IMR-90 (cell line): Measurements from ENCODE around the gene DZIP1. TPM values are rescaled to one million over a fixed set of nuclear protein-coding genes. Genes with fewer than 3 reads are reported as not detected.

Experiments
- ATAC-seq: fragments of 200-7000 bp; cut with Tn5 transposase; 2 replicates; pipeline ENCODE4 v1.9.1; 2020; ENCODE audit warnings: low read depth, mild to moderate bottlenecking, moderate library complexity
- BruUV-seq: library from RNA; stranded (reverse); fragments of 400-500 nt; replicated peaks from 2 replicates; lab custom pipeline; 2021; lab: Mats Ljungman, UMichigan
- CTCF ChIA-PET: fragments of 300-600 bp; formaldehyde crosslinking; extraction: SDS; loops from one replicate; lab custom pipeline; 2021; ENCODE audit warnings: antibody characterized with exemption; lab: Yijun Ruan, JAX
- POLR2A ChIA-PET: fragments of 300-600 bp; sonication (Branson Sonifier 250); formaldehyde crosslinking; loops from one replicate; lab custom pipeline; 2022; ENCODE audit warnings: antibody characterized with exemption; ENCODE audit not compliant: unreplicated experiment; lab: Charles Lee
- DNase-seq: peaks from one replicate; pipeline ENCODE4 v3.0.0; 2013
- H2AFZ ChIP-seq: replicated peaks from 2 replicates; pipeline ENCODE3; 2013; ENCODE audit warnings: low read length, mild to moderate bottlenecking; ENCODE audit not compliant: poor library complexity
- H2AK5ac ChIP-seq: 2 replicates; pipeline ENCODE4 v1.6.1; 2013; ENCODE audit warnings: low read depth, low read length, inconsistent platforms
- H2AK9ac ChIP-seq: replicated peaks from 2 replicates; pipeline ENCODE3; 2013; ENCODE audit warnings: mild to moderate bottlenecking, low read depth, low read length, moderate library complexity; ENCODE audit not compliant: poor library complexity
- H2BK120ac ChIP-seq: 2 replicates; pipeline ENCODE4 v1.6.1; 2013; ENCODE audit warnings: low read depth, low read length, inconsistent platforms
- H2BK15ac ChIP-seq: 3 replicates; pipeline ENCODE4 v1.6.1; 2013; ENCODE audit warnings: low read depth, low read length, inconsistent platforms
- H2BK20ac ChIP-seq: 2 replicates; pipeline ENCODE4 v1.6.1; 2013; ENCODE audit warnings: low read depth, mild to moderate bottlenecking, inconsistent platforms, low read length, moderate library complexity
- H2BK5ac ChIP-seq: 2 replicates; pipeline ENCODE4 v1.6.1; 2013; ENCODE audit warnings: mild to moderate bottlenecking, low read depth, low read length, inconsistent platforms; ENCODE audit not compliant: poor library complexity, severe bottlenecking
- H3K14ac ChIP-seq: replicated peaks from 2 replicates; pipeline ENCODE4 v1.6.1; 2013; ENCODE audit warnings: low read depth, low read length, inconsistent platforms
- H3K18ac ChIP-seq: 2 replicates; pipeline ENCODE4 v1.6.1; 2013; ENCODE audit warnings: low read depth, low read length, control low read depth
- H3K23ac ChIP-seq: 2 replicates; pipeline ENCODE4 v1.6.1; 2013; ENCODE audit warnings: low read depth, low read length, inconsistent platforms
- H3K27ac ChIP-seq: 2 replicates; pipeline ENCODE4 v1.5.1; 2013; ENCODE audit warnings: mild to moderate bottlenecking, control low read depth, low read length; ENCODE audit not compliant: insufficient read depth
- H3K27me3 ChIP-seq: 2 replicates; pipeline ENCODE4 v1.6.1; 2013; ENCODE audit warnings: low read length; ENCODE audit not compliant: control insufficient read depth, insufficient read depth
- H3K36me3 ChIP-seq: 2 replicates; pipeline ENCODE4 v1.6.1; 2013; ENCODE audit warnings: low read length, mixed read lengths; ENCODE audit not compliant: control insufficient read depth, insufficient read depth
- H3K4ac ChIP-seq: 2 replicates; pipeline ENCODE4 v1.6.1; 2013; ENCODE audit warnings: low read depth, low read length, inconsistent platforms
- H3K4me1 ChIP-seq: 2 replicates; pipeline ENCODE4 v1.6.1; 2013; ENCODE audit warnings: low read length, mixed read lengths; ENCODE audit not compliant: control insufficient read depth, insufficient read depth
- H3K4me2 ChIP-seq: 2 replicates; pipeline ENCODE4 v1.6.1; 2013; ENCODE audit warnings: low read depth, mild to moderate bottlenecking, control low read depth, low read length, moderate library complexity
- H3K4me3 ChIP-seq: 2 replicates; pipeline ENCODE4 v1.5.1; 2013; ENCODE audit warnings: low read depth, mild to moderate bottlenecking, control low read depth, low read length, moderate library complexity; ENCODE audit not compliant: insufficient read depth
- H3K56ac ChIP-seq: 2 replicates; pipeline ENCODE4 v1.6.1; 2013; ENCODE audit warnings: low read length, inconsistent platforms; ENCODE audit not compliant: insufficient read depth; ENCODE audit errors: extremely low read depth
- H3K79me1 ChIP-seq, 2 experiments: 2 replicates each; pipeline ENCODE4 v1.6.1; 2013; ENCODE audit warnings: low read length in 2 of 2, inconsistent platforms in 1 of 2, low read depth in 1 of 2
- H3K9ac ChIP-seq: 2 replicates; pipeline ENCODE4 v1.6.1; 2013; ENCODE audit warnings: low read depth, low read length, control low read depth
- H3K9me1 ChIP-seq: 2 replicates; pipeline ENCODE4 v1.6.1; 2013; ENCODE audit warnings: low read length, inconsistent platforms; ENCODE audit not compliant: insufficient read depth
- H3K9me3 ChIP-seq: 2 replicates; pipeline ENCODE4 v1.6.1; 2013; ENCODE audit warnings: low read length; ENCODE audit not compliant: control insufficient read depth, insufficient read depth
- H4K20me1 ChIP-seq: 2 replicates; pipeline ENCODE4 v1.6.1; 2013; ENCODE audit warnings: low read length, inconsistent platforms; ENCODE audit not compliant: insufficient read depth
- H4K5ac ChIP-seq: 2 replicates; pipeline ENCODE4 v1.6.1; 2013; ENCODE audit warnings: mild to moderate bottlenecking, low read depth, low read length, control low read depth
- H4K8ac ChIP-seq, 2 experiments: 2 replicates each; pipeline ENCODE4 v1.6.1; 2013; ENCODE audit warnings: low read depth in 2 of 2, low read length in 2 of 2, control low read depth in 1 of 2, inconsistent platforms in 1 of 2
- H4K91ac ChIP-seq: 2 replicates; pipeline ENCODE4 v1.6.1; 2013; ENCODE audit warnings: low read depth, low read length, inconsistent platforms; ENCODE audit not compliant: insufficient read depth
- CEBPB ChIP-seq: IDR thresholded peaks from 2 replicates; pipeline ENCODE4 v1.6.1; 2012; ENCODE audit warnings: low read depth, low read length, improper control_type of control experiment
- CHD1 ChIP-seq: IDR thresholded peaks from 2 replicates; pipeline ENCODE4 v1.6.1; 2012; ENCODE audit warnings: low read depth, low read length, improper control_type of control experiment
- WGBS, 2 experiments: methylation state at CpG; one replicate each; pipeline versions ENCODE4 v1.1.5 to v1.1.7; 2013; ENCODE audit warnings: missing lambda C conversion rate in 2 of 2; ENCODE audit not compliant: insufficient read length in 1 of 2; ENCODE audit errors: extremely low coverage in 2 of 2; 5-methylcytosine and 5-hydroxymethylcytosine counted together
- dilution Hi-C: fragments of 300-500 bp; cut with HindIII; formaldehyde crosslinking; loops from one replicate; pipeline ENCODE4 v1.14.3; 2018; ENCODE audit warnings: low sequenced_read_pairs; ENCODE audit not compliant: unreplicated experiment
- in situ Hi-C: fragments of 300-500 bp; cut with MboI; formaldehyde crosslinking; loops from 3 replicates; pipeline ENCODE4 v1.14.3; 2019; ENCODE audit warnings: low sequenced_read_pairs, inconsistent platforms, mixed read lengths
- intact Hi-C: fragments of 100-400 bp; cut with micrococcal nuclease; formaldehyde crosslinking; loops from 2 replicates; pipeline ENCODE4 v1.10.0; 2022
- polyA plus RNA-seq, 3 experiments: library from polyadenylated mRNA; depleted of rRNA; stranded (reverse); fragments of >200 nt; gene quantifications; 2 replicates each; pipeline ENCODE4 v1.2.3, GENCODE V29; 2012; ENCODE audit warnings: low replicate concordance in 1 of 3
- total RNA-seq: library from RNA; depleted of rRNA; stranded (reverse); fragments of >200 nt; gene quantifications from 2 replicates; pipeline ENCODE4 v1.2.3, GENCODE V29; 2012

The DZIP1 gene
- total and polyA plus RNA-seq, 2 of the 4 experiments (the other 2 are of a cell fraction), result 12.2 to 15.9 TPM

DNA sequence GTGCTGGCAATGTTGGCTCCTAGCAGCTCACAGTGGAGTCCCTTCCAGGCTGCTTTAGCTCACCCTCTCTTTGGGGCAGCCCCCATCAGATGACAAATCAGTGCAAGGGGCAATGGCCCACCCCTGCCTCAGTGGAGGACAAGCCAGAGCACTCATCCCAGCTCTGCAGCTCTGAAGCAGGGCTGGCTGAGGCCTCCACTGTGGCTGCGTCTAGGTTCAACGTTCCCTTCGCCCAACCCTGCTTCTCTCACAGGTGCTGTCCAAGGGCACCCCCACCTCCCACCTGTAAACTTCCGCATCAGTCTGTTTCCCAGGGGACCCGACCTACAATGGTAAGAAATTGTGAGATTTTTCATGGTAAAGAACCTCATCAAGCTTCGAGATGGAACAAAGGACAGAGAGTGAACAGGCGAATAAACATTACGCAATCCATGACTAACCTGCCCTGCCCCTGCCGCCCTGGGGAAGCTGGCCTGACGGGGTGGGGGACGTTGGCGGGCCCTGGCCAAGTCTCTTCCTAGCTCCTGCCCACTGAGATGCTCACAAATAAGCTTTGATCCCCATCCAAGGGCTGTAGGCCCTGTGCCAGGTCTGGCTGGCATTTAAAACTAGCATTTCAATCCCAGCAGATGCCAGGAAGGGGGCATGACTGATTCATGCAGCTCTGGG lies 40.5 kb downstream of the DZIP1 start:
- Histone ChIP-seq H3K27me3 (no peaks in the 10 kb centered on the region), H3K4ac (no peak overlapping the region), H2AFZ (no peak overlapping the region), H3K14ac (no peak overlapping the region), H3K4me1 (peaks cover 2% of the 10 kb centered on the region; the same call in 1 of the 2 replicates), H4K20me1 (peaks cover 6% of the 10 kb centered on the region), H2AK9ac (no peak overlapping the region), H4K91ac (no peak overlapping the region), H3K9me3 (no peaks in the 10 kb centered on the region), H3K36me3 (peaks cover 38% of the 10 kb centered on the region), H3K4me3 (no peak overlapping the region), H3K56ac (no peak overlapping the region), H2BK20ac (no peak overlapping the region), H3K9ac (no peak overlapping the region), H3K18ac (no peak overlapping the region), H2AK5ac (no peak overlapping the region), H3K23ac (no peak overlapping the region), H3K9me1 (peaks cover 16% of the 10 kb centered on the region), H4K5ac (no peak overlapping the region), H3K27ac (no peak overlapping the region), H2BK5ac (no peak overlapping the region), H2BK15ac (no peak overlapping the region), H3K4me2 (no peak overlapping the region), H4K8ac (no peak overlapping the region), H2BK120ac (no peak overlapping the region), H3K79me1 (peaks cover 0 to 5% of the 10 kb centered on the region in 2 experiments; a peak in 1 of 4 replicates)
- ChIA-PET CTCF (no interaction called here), POLR2A (interaction anchor here (0.6 kb wide), 1 partner anchor 21 kb away, joined by 3 read pairs; no protein-coding TSS in a partner anchor)
- 68% methylated on average over 5 of the region's 12 CpGs; no CpG with 5 or more reads in 1 of the 2 experiments for WGBS, 2 experiments
- DNase-seq (no peak), ATAC-seq (peak; percentile 17; the same call in 1 of the 2 replicates)
- intact Hi-C loops, result no loop called here
- in situ Hi-C loops, result no loop called here
- dilution Hi-C loops, result no loop called here
- TF ChIP-seq CHD1, result no peak
- TF ChIP-seq CEBPB, result peak; percentile 95
- no TSS peak for BruUV-seq
